GM12801 (cell line): ENCODE data around the gene LRRN2.

Experiments used
- TF ChIP-seq, protein P1 (sequence below): IDR thresholded peaks from one replicate; pipeline ENCODE4 v1.5.1; 2011; ENCODE audit warnings: control low read depth; ENCODE audit not compliant: insufficient read length; ENCODE audit errors: extremely low read depth

Gene LRRN2

DNA sequence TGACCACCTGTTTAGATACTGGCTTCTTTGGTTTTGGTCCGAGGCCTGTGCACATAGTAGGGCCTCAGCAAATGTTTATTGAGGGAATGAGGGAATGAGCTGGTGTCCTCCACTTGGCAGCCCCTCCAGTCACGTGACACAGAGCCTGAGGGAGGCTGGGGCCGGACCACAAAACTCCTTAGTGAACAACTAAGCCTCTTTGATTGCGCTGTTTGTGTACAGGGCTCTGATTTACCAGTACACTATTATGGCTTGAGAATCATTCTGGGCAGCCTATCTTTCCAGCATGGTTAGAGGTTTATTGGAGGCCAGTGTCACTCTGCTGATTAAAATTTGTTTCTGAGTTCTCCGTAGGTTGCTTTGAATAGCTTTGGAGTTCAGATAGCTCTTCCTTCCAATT lies 10.2 kb upstream of the LRRN2 start:
- TF ChIP-seq, protein P1, sequence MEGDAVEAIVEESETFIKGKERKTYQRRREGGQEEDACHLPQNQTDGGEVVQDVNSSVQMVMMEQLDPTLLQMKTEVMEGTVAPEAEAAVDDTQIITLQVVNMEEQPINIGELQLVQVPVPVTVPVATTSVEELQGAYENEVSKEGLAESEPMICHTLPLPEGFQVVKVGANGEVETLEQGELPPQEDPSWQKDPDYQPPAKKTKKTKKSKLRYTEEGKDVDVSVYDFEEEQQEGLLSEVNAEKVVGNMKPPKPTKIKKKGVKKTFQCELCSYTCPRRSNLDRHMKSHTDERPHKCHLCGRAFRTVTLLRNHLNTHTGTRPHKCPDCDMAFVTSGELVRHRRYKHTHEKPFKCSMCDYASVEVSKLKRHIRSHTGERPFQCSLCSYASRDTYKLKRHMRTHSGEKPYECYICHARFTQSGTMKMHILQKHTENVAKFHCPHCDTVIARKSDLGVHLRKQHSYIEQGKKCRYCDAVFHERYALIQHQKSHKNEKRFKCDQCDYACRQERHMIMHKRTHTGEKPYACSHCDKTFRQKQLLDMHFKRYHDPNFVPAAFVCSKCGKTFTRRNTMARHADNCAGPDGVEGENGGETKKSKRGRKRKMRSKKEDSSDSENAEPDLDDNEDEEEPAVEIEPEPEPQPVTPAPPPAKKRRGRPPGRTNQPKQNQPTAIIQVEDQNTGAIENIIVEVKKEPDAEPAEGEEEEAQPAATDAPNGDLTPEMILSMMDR: no peak

DNA sequence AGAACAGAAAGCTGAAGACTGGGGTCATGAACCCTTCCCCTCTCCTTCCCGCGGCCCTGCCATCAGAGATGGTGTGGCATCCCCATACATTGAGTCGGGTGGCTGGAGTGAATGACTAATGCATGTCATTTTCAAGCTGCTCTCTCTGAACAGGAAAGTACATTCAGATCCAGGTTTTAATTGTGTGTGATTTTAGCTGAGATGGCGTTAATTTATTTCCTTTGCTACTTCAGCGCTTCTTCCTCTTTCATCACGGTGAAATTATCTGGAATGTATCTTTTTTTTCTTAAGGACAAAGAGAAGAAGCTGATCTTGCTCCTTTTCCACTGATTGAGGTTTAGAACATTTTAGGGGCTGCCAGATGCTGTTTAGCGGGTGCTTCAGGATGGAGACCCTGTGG lies 8.6 kb upstream of the LRRN2 start:
- TF ChIP-seq, protein P1: no peak

DNA sequence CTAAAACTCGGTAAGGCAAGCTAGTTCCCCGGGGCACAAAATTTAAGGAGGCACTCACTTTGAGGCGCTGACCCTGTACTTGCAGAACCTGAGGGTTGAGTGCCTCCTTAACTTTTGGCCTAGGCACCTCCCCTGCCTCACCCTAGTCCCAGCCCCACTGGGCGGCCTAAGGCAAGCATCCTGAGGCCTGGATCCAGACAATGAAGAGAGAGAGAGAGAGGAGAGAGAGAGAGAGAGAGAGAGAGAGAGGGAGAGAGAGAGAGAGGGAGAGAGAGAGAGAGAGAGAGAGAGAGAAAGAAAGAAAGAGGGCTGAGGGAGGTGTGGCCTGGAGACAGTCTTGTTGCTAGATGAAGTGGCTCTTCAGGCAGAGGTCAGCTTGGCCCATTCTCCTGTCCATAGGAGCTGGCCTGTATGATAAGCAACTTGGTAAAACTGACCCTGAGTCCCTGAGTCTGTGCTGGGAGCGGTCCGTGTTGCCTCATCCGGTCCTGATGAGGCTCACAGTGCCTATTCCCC lies 7.4 kb upstream of the LRRN2 start:
- TF ChIP-seq, protein P1: no peak

DNA sequence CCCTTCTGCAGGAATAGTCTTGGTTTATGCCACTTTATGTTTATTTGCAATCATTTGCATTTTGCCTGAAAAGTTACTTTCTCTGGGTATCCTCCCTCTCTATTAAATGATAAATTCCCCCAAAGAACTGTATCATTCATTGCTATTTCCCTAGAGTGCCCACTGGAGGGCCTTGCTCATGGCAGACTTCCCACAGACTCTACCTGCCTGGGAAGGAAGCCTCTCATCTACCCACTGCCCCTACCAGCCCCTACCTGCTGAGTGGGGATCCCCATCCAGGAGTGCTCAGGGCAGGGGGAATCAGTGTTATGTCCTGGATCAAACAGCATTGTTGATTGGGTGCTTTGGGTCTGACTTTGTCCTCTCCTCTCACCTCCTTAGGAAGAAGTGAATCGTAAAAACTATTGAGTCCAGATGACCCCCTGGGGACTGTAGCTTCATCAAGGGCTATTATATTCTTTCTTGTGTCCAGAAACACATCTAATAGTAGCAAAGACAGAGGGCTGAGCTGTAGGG lies 6.8 kb upstream of the LRRN2 start:
- TF ChIP-seq, protein P1: no peak

DNA sequence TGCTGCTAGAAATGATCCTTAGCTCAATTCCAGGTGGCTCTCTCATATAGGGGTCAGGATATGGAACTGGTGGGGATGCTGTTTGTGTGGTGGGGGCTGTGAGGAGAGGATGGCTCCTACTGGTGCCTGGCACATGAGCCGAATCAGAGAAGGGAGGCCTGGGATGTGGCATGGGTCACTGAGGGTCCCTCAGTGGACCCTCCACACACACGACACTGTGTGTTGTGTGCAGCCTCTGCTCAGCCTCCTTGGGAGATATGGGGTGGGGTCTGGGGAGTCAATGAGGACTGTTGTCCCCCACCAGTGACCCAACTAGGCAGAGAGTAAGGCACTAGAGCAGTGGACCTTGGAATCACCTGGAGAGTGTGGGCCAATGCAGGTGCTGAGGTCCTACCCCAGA lies 3.2 kb upstream of the LRRN2 start:
- TF ChIP-seq, protein P1: no peak

DNA sequence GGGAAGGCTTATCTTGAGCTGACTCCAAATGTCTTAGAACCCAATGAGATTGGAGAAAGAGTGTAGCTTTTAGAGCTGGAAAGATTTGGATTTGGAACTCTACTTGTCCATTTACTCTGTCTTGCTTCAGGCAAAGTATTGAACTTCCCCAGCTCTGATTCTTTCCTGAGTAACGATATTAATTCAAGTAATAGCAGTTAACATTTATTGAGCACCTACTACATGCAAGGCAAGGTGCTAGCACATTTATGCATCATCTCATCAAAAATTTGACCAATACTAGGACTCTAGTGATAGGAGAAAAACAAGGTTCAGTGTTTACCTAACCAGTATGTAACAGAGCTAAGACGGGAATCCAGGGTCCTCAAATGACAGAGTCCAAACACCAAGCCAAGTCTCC lies 2.5 kb upstream of the LRRN2 start:
- TF ChIP-seq, protein P1: no peak

DNA sequence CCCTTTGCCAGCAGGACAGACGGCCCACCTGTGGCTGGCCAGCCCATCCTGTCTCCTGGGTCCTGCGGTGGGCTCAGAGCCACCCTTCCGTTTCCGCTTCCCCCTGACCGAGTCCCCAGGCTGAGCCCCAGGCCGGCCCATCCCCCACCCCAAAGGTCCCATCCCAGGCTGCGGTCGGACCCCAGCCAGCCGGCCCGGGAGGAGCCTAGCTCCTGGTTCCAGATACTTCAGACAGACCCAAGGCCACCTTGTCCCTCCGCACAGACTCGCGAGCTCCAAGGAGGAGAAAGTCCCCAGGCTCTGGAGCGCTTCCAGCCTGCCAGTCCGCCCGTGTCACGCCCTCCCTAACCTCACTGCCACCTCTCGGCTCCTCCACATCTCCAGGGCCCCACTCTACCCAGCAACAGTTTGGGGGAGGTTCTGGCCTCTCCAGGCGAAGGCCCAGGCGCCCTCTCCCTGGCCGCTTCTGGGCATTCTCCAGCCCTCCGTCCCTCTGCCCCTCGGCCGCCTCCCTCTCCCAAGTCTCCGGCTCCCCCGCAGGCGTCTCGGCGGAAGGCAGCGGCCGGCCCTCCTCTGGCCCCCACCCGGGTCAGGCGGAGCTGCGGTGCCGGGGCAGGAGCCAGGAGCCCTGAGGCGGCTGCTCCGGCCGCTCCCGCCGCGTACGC lies 835 bp downstream of the LRRN2 start:
- TF ChIP-seq, protein P1: no peak
